Muscle of leg (tissue), 11 donors: Measurements from ENCODE around the gene SPDEF. TPM values are rescaled to one million over a fixed set of nuclear protein-coding genes. Genes with fewer than 3 reads are reported as not detected.

Source experiments
- DNase-seq: peaks from one replicate; pipeline ENCODE4 v3.0.0; 2013
- H3K27ac ChIP-seq: one replicate; pipeline ENCODE4 v1.5.1; 2013; ENCODE audit warnings: mild to moderate bottlenecking, low read length, control low read depth
- H3K27me3 ChIP-seq: one replicate; pipeline ENCODE4 v1.6.1; 2013; ENCODE audit warnings: low read length; ENCODE audit not compliant: control insufficient read depth, insufficient read depth
- H3K36me3 ChIP-seq: one replicate; pipeline ENCODE4 v1.6.1; 2013; ENCODE audit warnings: low read length; ENCODE audit not compliant: control insufficient read depth, insufficient read depth
- H3K4me1 ChIP-seq: one replicate; pipeline ENCODE4 v1.6.1; 2013; ENCODE audit warnings: low read length; ENCODE audit not compliant: control insufficient read depth, insufficient read depth
- H3K4me3 ChIP-seq: one replicate; pipeline ENCODE4 v1.5.1; 2013; ENCODE audit warnings: low read length, control low read depth
- H3K9me3 ChIP-seq: replicated peaks from 2 replicates; pipeline ENCODE4 v1.6.1; 2013; ENCODE audit warnings: low read depth, low read length; ENCODE audit not compliant: control insufficient read depth
- WGBS: methylation state at CpG from one replicate; pipeline ENCODE4 v1.1.5; 2013; ENCODE audit warnings: missing lambda C conversion rate; ENCODE audit not compliant: insufficient coverage; 5-methylcytosine and 5-hydroxymethylcytosine counted together
- polyA plus RNA-seq, 8 donors: library from polyadenylated mRNA; unstranded; fragments of 120-200 nt; gene quantifications; one replicate each; pipeline versions ENCODE4 v1.2.1 to v1.2.3, GENCODE V29; 2013; ENCODE audit warnings: inconsistent platforms in 1 of 8, low replicate concordance in 1 of 8; ENCODE audit not compliant: insufficient read length in 8 of 8, insufficient read depth in 1 of 8
- total RNA-seq: library from RNA; stranded (reverse); fragments of 120-200 nt; gene quantifications from one replicate; pipeline ENCODE4 v1.2.4, GENCODE V29; 2013

Gene SPDEF
- total and polyA plus RNA-seq, 9 donors = 0.04 to 0.28 (median 0.11) TPM; not detected in 3

- no peak overlapping the region for H3K4me3 ChIP-seq
- WGBS = 75% methylated on average over 2 of the region's 5 CpGs
- no peaks in the 10 kb centered on the region for H3K9me3 ChIP-seq
- no peaks in the 10 kb centered on the region for H3K4me1 ChIP-seq
- no peaks in the 10 kb centered on the region for H3K36me3 ChIP-seq
- peaks cover 12% of the 10 kb centered on the region for H3K27me3 ChIP-seq
- no peak for DNase-seq
- no peak overlapping the region for H3K27ac ChIP-seq
Observed at GRCh38 chr6:34564181-34564580, 8.1 kb upstream of the SPDEF start.

GRCh38 chr6:34563513-34563870 lies 7.4 kb upstream of the SPDEF start:
- peaks cover 7% of the 10 kb centered on the region for H3K27me3 ChIP-seq
- no peaks in the 10 kb centered on the region for H3K9me3 ChIP-seq
- no peak for DNase-seq
- H3K4me1 ChIP-seq = no peaks in the 10 kb centered on the region
- no peaks in the 10 kb centered on the region for H3K36me3 ChIP-seq
- H3K27ac ChIP-seq = no peak overlapping the region
- 49% methylated on average over 4 of the region's 7 CpGs for WGBS
- H3K4me3 ChIP-seq = no peak overlapping the region

- H3K27ac ChIP-seq = no peak overlapping the region
- peaks cover 4% of the 10 kb centered on the region for H3K9me3 ChIP-seq
- no peak overlapping the region for H3K4me3 ChIP-seq
- no peak for DNase-seq
- WGBS = 52% methylated on average over 6 of the region's 15 CpGs
- peaks cover 7% of the 10 kb centered on the region for H3K27me3 ChIP-seq
- no peaks in the 10 kb centered on the region for H3K36me3 ChIP-seq
- H3K4me1 ChIP-seq = no peaks in the 10 kb centered on the region
Observed at GRCh38 chr6:34562861-34563512, 6.9 kb upstream of the SPDEF start.

- Histone ChIP-seq H3K4me1 (no peaks in the 10 kb centered on the region), H3K9me3 (peaks cover 4% of the 10 kb centered on the region), H3K36me3 (no peaks in the 10 kb centered on the region), H3K27ac (no peak overlapping the region), H3K4me3 (no peak overlapping the region), H3K27me3 (peaks cover 7% of the 10 kb centered on the region)
- 80% methylated on average over 4 of the region's 10 CpGs for WGBS
- DNase-seq = no peak
Observed at GRCh38 chr6:34562350-34562749, 6.2 kb upstream of the SPDEF start.

GRCh38 chr6:34561227-34561530 lies 5.0 kb upstream of the SPDEF start:
- H3K27ac ChIP-seq = no peak overlapping the region
- 76% methylated on average over 2 of the region's 2 CpGs for WGBS
- DNase-seq = no peak

GRCh38 chr6:34560366-34561226 lies 4.5 kb upstream of the SPDEF start:
- no peaks in the 10 kb centered on the region for H3K4me1 ChIP-seq
- no peaks in the 10 kb centered on the region for H3K27me3 ChIP-seq
- no peak overlapping the region for H3K4me3 ChIP-seq
- WGBS = 34% methylated on average over 17 of the region's 20 CpGs
- no peak for DNase-seq
- no peak overlapping the region for H3K27ac ChIP-seq
- H3K9me3 ChIP-seq = peaks cover 4% of the 10 kb centered on the region
- no peaks in the 10 kb centered on the region for H3K36me3 ChIP-seq

More at GRCh38 chr6:34561227-34561530, 5.0 kb upstream of the SPDEF start:
- Histone ChIP-seq H3K27me3 (no peaks in the 10 kb centered on the region), H3K4me3 (no peak overlapping the region), H3K4me1 (no peaks in the 10 kb centered on the region), H3K9me3 (peaks cover 4% of the 10 kb centered on the region), H3K36me3 (no peaks in the 10 kb centered on the region)

GRCh38 chr6:34559651-34560365 lies 3.7 kb upstream of the SPDEF start:
- DNase-seq = no peak
- no peak overlapping the region for H3K27ac ChIP-seq
- no peaks in the 10 kb centered on the region for H3K27me3 ChIP-seq
- WGBS = 52% methylated on average over 8 of the region's 10 CpGs
- peaks cover 2% of the 10 kb centered on the region for H3K4me1 ChIP-seq
- no peak overlapping the region for H3K4me3 ChIP-seq
- peaks cover 4% of the 10 kb centered on the region for H3K9me3 ChIP-seq
- H3K36me3 ChIP-seq = no peaks in the 10 kb centered on the region

- H3K4me3 ChIP-seq = no peak overlapping the region
- peaks cover 4% of the 10 kb centered on the region for H3K9me3 ChIP-seq
- H3K4me1 ChIP-seq = peaks cover 4% of the 10 kb centered on the region
- no peaks in the 10 kb centered on the region for H3K36me3 ChIP-seq
- no peak for DNase-seq
- 100% methylated on average over 2 of the region's 4 CpGs for WGBS
- no peaks in the 10 kb centered on the region for H3K27me3 ChIP-seq
- no peak overlapping the region for H3K27ac ChIP-seq
Observed at GRCh38 chr6:34558172-34558714, 2.1 kb upstream of the SPDEF start.

- Histone ChIP-seq H3K9me3 (peaks cover 4% of the 10 kb centered on the region), H3K4me1 (peaks cover 4% of the 10 kb centered on the region), H3K27me3 (no peaks in the 10 kb centered on the region), H3K36me3 (no peaks in the 10 kb centered on the region), H3K27ac (no peak overlapping the region), H3K4me3 (no peak overlapping the region)
- WGBS = 50% methylated on average over 4 of the region's 9 CpGs
- DNase-seq = no peak
Observed at GRCh38 chr6:34557228-34557627, 1.1 kb upstream of the SPDEF start.

- 53% methylated on average over 9 of the region's 9 CpGs for WGBS
- Histone ChIP-seq H3K27me3 (no peaks in the 10 kb centered on the region), H3K36me3 (no peaks in the 10 kb centered on the region), H3K4me1 (peaks cover 4% of the 10 kb centered on the region), H3K4me3 (no peak overlapping the region), H3K27ac (no peak overlapping the region), H3K9me3 (peaks cover 4% of the 10 kb centered on the region)
- DNase-seq = no peak
Observed at GRCh38 chr6:34556493-34556892, 364 bp upstream of the SPDEF start.
